GM21423 (cell line): ENCODE measurements around the gene TLE3.

Experiments
- ATAC-seq: cut with Tn5 transposase; IDR thresholded peaks from one replicate; pipeline ENCODE4 v1.9.1; 2021; ENCODE audit warnings: mild to moderate bottlenecking, moderate library complexity; ENCODE audit not compliant: unreplicated experiment

TLE3 gene

GRCh38 chr15:70087708-70088352, 9.9 kb downstream of the TLE3 start:
- ATAC-seq, result no peak

- ATAC-seq, result no peak
Measured at GRCh38 chr15:70086636-70087035, 11.1 kb downstream of the TLE3 start.

GRCh38 chr15:70084461-70084860, 13.3 kb downstream of the TLE3 start:
- ATAC-seq, result no peak

- ATAC-seq, result peak; percentile 58
Measured at GRCh38 chr15:70083946-70084345, 13.8 kb downstream of the TLE3 start.

- no peak for ATAC-seq
Measured at GRCh38 chr15:70083418-70083817, 14.3 kb downstream of the TLE3 start.

GRCh38 chr15:70082281-70082900, 15.3 kb downstream of the TLE3 start:
- no peak for ATAC-seq

- no peak for ATAC-seq
Measured at GRCh38 chr15:70081612-70082011, 16.1 kb downstream of the TLE3 start.

GRCh38 chr15:70080347-70080746, 17.4 kb downstream of the TLE3 start:
- no peak for ATAC-seq

- ATAC-seq, result no peak
Measured at GRCh38 chr15:70079888-70080287, 17.8 kb downstream of the TLE3 start.

- ATAC-seq, result no peak
Measured at GRCh38 chr15:70078578-70079417, 18.9 kb downstream of the TLE3 start.

GRCh38 chr15:70077188-70078147, 20.2 kb downstream of the TLE3 start:
- ATAC-seq, result no peak

- ATAC-seq, result no peak
Measured at GRCh38 chr15:70074380-70074779, 23.3 kb downstream of the TLE3 start.

- ATAC-seq, result no peak
Measured at GRCh38 chr15:70072479-70072878, 25.2 kb downstream of the TLE3 start.

GRCh38 chr15:70071799-70072198, 25.9 kb downstream of the TLE3 start:
- no peak for ATAC-seq

- no peak for ATAC-seq
Measured at GRCh38 chr15:70069716-70070115, 28.0 kb downstream of the TLE3 start.

- no peak for ATAC-seq
Measured at GRCh38 chr15:70068783-70069565, 28.7 kb downstream of the TLE3 start.

GRCh38 chr15:70067681-70068080, 30.0 kb downstream of the TLE3 start:
- no peak for ATAC-seq

GRCh38 chr15:70067011-70067410, 30.7 kb downstream of the TLE3 start:
- ATAC-seq, result no peak

- ATAC-seq, result no peak
Measured at GRCh38 chr15:70066447-70066846, 31.3 kb downstream of the TLE3 start.

- ATAC-seq, result no peak
Measured at GRCh38 chr15:70066004-70066403, 31.7 kb downstream of the TLE3 start.
